ENCODE results near the gene KIF23.
"Not testable (repeated sequence)": the region's sequence is repeated elsewhere in the genome, so short reads cannot be mapped to it uniquely, and the experiment has no call there.

The KIF23 gene

DNA sequence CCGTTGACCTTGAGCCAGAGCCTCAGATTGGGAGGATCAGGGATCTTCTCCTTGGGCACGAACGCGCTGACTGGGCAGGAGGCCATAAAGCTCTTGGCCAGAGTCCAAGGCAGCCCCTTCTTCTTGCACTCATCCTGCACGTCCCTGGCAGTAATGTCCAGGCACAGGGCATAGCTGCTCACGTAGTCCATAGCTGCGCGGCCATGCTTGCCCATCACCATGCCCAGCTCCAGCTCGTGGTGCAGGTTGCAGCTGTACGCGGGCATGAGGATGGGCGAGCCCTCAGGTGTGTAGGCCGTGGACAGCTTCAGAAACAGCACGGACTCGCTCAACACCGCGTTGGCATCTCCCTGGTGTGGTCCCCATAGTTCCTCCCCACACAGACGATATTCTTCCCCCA, 20.5 kb downstream of the KIF23 start:
- DNase-seq (ENCODE audit: low read depth in 2 of 2) = no peak

DNA sequence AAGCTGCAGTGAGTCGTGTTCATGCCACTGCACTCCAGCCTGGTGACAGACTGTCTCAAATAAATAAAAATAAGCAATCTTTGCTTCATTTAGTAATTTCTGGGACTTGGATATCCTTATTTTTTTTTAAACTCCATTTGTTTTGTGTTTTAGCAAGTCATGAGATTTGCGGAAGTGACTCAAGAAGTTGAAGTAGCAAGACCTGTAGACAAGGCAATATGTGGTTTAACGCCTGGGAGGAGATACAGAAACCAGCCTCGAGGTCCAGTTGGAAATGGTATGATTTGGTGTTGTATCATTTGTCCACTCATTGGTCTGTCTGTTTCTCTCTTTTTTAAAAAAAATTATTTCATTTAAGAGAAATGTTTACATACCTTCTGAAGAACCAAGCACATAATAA, 21.8 kb downstream of the KIF23 start:
- DNase-seq (ENCODE audit: low read depth in 2 of 2) = no peak

DNA sequence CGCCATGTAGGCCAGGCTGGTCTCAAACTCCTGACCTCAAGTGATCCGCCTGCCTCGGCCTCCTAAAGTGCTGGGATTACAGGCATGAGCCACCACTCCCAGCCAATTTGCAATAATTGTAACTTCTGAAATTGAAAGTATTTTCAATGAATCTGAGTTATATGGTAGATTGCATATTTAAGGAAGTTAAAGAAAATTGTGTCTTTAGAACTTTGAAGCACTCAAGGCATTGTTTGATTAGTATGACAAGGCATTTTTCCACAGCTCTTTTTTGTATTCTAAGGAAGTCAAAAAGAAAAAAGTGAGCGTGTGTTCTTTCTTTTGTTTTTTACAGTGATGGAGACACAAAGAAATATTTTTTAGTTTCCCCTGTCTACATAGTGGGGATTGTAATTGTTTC, 22.8 kb downstream of the KIF23 start:
- DNase-seq (ENCODE audit: low read depth in 2 of 2) = no peak

DNA sequence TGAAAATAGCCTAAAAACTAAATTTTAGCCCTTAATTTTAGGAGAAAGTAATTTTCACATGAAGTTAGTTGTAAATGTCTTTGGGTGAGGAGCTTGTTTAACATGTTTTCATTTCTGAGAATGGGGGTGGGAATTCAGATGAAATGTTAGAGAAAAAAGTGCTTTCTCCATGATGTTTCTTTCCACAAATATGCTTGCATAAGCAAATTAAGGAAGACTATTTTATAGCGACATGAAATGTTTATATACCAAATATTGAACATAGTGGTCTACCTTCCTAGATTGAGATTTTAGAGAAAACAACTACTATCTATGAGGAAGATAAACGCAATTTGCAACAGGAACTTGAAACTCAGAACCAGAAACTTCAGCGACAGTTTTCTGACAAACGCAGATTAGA, 25.5 kb downstream of the KIF23 start:
- DNase-seq (ENCODE audit: low read depth in 2 of 2) = no peak

DNA sequence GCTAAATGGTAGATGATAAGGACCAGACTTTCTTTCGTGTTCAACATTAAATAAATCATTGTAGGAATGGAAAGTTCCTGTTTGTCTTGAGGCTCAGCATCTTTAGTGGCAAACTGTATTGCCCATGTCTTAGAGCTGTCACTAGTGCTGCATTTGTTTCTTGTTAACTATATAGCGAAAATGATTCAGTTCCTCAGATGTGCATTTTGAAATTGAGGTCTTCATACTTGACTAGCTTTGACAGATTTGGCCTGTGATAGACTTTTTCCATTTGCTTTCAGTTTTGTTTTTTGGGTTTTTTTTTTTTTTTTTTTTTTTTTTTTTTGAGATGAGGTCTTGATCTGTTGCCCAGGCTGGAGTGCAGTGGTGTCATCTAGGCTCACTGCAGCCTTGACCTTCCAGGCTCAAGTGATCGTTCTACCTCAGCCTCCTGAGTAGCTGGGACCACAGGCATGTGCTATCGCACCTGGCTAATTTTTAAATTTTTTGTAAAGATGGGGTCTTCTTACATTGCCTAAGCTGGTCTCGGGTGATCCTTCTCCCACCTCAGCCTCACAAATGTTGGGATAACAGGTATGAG, 29.0 kb downstream of the KIF23 start:
- DNase-seq (ENCODE audit: low read depth in 2 of 2) = no peak

DNA sequence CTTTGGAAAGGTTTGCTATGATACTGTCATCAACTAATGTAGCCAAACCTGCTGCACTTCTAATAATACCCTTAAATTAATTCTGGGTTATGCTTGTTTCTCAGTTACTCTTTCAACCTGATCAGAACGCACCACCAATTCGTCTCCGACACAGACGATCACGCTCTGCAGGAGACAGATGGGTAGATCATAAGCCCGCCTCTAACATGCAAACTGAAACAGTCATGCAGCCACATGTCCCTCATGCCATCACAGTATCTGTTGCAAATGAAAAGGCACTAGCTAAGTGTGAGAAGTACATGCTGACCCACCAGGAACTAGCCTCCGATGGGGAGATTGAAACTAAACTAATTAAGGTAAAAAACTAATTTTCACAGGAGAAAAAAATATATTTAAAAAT, 30.5 kb downstream of the KIF23 start:
- DNase-seq (ENCODE audit: low read depth in 2 of 2) = no peak

DNA sequence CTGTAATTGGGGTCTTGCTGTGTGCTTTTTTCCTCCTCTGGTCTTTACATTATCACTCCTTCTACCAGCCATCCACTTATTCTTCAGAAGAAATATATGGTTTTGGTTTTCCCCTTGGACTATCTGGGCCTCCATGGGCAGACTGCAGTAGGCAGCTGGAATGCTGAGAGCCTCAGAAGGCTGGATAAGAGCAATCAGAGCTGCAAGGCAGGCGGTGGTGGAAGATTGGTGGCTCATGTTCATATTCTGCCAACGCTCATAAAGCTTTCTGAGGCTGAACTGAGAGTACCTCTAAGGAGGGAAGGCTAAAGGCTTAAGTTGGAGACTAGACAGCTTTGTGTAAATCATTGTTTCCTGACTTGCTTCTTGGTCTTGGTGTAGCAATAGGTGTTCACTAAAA, 32.8 kb downstream of the KIF23 start:
- no peak for DNase-seq (ENCODE audit: low read depth in 2 of 2)

DNA sequence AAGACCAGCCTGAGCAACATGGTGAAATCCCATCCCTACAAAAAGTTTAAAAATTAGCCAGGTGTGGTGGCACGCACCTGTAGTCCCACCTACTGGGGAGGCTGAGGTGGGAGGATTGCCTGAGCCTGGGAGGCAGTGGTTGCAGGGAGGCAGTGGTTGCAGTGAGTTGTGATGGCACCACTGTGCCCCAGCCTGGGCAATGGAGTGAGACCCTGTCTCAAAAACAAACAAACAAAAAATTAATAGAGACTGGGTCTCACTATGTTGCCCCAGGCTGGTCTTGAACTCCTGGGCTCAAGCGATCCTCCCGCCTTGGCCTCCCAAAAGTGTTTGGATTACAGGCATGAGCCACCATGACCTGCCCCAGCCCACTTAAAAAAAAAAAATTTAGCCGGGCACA, 36.1 kb downstream of the KIF23 start:
- DNase-seq (ENCODE audit: low read depth in 2 of 2) = not testable (repeated sequence)

DNA sequence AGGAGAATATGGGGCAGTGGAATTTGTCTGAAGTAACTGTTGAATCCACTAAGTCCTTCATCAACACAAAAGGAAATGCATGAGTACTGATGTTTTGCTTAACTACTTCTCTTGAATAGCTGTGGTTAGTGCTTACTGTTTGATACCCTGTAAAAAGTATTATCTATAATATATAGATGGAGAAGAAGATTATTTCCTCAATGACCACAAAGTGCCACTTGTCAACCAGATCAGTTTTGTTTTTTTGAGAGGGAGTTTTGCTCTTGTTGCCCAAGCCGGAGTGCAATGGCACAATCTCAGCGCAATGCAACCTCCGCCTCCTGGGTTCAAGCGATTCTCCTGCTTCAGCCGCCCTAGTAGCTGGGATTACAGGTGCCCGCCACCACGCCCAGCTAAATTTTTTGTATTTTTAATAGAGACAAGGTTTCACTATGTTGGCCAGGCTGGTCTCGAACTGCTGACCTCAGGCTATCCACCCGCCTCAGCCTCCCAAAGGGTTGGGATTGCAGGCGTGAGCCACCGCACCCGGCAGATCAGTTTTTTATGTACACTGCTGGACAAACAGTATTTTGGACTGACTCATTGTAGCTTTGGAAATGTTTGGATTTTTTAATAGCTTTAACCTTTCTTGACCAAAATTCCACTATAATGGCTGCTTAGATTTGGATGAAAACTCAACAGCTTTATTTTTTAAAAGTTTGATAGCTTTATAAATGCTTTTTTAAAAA, 37.0 kb downstream of the KIF23 start:
- no peak for DNase-seq (ENCODE audit: low read depth in 2 of 2)

DNA sequence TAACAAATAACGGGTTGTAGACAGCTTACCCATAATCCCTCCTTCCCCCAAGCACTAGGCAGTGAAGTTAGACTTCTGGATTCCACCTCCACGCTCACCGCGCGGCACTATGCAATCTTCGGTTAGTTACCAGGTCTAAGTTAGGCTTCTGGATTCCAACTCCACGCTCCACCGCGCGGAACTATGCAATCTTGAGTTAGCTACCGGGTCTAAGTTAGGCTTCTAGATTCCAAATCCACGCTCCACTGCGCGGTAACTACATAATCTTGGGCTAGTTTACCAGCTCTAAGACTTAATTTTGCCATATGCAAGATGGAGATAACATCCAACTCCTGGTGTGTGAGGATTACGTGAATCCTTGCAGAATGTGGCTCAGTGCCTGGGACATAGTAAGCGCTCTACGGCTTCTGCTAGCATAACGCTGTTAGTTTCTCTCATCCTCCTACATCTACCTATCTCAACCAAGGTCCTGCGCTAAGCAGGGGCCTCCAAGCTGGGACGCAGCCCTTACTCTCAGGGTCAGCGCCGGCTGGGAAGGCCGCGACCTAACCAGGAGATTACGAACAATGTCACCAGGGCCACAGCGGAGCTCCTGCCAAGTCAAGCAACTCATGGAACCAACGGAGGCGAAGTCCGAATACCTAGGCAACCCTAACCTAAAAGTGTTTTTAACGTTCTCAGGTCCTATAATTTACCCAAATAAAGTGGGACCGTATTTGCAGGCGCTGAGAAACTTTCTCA, 38.0 kb downstream of the KIF23 start:
- no peak for DNase-seq (ENCODE audit: low read depth in 2 of 2)

DNA sequence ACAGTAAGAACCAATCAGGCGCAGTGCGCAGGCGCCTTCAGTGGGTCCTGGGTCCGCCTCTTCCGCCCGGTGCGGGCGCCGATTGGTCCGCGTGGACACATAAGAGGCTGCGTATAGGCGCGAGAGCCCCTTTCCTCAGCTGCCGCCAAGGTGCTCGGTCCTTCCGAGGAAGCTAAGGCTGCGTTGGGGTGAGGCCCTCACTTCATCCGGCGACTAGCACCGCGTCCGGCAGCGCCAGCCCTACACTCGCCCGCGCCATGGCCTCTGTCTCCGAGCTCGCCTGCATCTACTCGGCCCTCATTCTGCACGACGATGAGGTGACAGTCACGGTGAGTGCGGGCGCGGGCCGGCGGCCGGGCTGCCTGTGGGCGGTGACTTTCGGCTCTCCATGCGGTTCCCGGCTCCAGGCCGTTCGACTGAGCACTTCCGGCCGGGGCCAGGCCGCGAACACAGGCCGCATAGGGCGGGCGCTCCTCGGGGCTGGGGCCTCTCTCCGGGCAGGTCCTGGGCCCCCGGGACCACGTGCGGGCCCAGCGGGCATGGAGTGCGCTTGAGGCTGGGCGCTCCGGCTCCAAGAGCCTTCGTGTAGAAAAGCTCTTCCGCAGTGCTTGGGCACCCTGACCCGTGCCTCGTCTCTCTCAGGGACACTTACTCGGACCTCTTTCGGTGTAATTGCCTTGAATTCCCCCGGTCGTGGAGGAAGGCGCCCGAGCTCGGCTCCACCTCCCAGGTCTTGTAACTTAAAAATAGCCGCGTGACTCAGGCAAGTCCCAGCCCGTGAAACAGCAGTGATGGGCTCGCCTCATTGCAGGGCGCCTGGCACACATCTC, 38.8 kb downstream of the KIF23 start, which contains the start of gene RPLP1:
Gene RPLP1 (plus strand): TSS at position 127 of the 830 bp plus-strand sequence. CDS start 131 bp downstream, at position 258.
- peak; percentile 90 to 92 for DNase-seq (ENCODE audit: low read depth in 2 of 2)

DNA sequence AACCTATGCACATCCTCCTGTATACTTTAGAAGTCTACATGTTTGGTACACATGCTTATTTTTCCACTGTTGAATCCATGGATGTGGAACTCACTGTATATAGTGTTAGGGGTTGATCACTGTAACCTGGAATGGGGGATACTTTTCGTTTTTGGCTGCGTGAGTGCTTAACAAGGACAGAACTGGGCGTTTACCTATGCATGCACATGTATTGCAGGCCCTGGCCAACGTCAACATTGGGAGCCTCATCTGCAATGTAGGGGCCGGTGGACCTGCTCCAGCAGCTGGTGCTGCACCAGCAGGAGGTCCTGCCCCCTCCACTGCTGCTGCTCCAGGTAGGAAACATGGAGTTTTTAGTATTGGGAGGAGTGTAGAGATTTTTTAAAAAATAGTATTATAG, 40.8 kb downstream of the KIF23 start:
- DNase-seq (ENCODE audit: low read depth in 2 of 2) = no peak

DNA sequence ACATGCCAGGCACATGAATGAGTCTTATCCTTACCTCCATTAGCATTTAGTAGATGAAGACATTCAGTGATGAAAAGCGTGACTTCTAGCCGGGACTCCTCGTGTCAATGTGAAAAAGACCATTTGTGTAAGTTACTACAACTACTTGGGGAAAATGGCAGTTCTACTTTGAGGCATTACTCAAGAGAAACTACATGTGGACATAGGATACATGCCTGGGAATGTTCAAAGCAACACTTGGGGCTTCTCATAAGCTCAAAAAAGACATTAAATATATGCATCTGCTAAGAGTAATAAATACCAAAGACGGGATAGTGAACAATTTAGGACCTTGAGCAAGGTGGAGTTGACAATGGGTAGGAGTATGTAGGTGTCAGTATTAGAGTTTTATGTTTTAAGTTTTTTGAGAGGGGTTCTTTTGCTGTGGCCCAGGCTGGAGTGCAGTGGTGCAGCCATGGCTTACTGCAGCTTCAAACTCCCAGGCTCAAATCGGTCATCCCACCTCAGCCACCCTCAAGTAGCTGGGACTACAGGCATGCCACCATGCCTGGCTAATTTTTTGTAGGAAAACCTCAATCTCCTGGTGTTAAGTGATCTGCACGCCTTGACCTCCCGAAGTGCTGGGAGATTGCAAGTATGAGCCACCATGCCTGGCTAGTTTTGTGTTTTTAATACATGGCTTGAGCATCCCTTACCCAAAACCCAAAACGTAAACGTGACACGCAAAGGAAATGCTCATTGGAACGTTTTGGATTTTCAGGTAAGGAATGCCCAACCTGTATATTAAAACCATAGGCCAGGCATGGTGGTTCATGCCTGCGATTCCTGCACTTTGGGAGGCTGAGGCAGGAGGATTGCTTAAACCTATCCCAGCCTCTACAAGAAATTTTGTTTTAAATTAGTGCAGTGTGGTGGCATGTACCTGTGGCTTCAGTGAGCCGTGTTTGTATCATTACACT, 42.3 kb downstream of the KIF23 start:
- no peak for DNase-seq (ENCODE audit: low read depth in 2 of 2)

DNA sequence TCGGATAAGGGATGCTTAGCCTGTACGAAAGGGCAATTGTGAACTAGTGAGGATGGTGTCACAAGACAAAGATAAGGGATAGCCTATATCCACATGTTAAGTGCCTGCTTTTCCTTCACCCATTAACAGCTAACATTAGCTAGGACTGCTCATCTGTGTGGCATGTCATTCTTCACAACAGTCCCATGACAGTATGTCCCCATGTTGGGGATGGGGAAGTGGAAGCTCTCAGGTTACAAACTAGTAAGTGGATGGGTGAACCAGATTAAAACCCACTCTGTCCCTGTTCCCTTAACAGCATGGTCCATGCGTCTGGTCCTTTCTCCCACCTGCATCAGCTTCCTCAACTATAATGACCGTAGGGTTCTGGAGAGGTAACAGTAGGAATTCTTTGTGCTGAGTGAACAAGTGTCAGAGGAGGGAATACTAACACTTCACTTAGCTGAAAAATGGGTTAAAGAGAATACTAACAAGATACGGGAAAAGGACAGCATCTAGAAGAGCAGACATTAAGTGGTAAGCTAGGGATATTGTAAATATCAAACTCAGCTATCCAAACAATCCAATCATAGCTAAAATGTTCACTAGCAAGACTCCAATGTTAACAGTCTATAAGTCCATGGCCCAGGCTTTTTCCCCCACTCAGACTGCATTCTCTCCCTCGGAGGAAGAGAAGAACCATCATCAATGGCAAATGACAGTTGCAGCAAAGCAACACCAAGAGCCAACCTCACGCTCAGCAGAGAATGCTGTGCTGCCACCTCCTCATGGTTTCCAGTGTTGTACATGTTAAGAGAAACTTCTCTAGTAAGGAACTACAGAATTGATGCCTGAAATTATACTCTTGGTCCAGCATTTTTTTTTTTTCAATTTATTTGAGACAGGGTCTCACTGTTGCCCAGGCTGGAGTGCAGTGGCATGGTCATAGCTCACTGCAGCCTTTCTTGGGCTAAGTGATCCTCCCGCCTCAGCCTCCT, 43.4 kb downstream of the KIF23 start:
- DNase-seq (ENCODE audit: low read depth in 2 of 2) = no peak

DNA sequence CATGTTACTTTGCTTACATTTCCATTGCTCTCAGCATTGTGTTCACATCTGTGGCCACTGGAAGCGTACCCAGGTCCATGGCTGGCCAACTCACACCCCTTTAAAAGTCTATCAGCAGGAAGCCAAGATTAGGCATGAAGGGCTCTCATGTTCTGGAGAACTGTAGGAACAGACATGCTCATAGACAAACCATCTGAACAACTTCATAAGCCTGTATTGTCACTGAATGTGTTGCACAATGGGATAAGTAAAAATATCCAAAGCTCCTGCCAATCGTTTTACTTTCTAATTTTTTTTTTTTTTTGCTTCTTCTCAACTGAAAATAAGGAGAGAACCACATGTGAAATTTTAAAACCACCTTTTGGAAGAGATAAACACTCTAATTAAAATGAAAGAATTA, 44.9 kb downstream of the KIF23 start:
- no peak for DNase-seq (ENCODE audit: low read depth in 2 of 2)

DNA sequence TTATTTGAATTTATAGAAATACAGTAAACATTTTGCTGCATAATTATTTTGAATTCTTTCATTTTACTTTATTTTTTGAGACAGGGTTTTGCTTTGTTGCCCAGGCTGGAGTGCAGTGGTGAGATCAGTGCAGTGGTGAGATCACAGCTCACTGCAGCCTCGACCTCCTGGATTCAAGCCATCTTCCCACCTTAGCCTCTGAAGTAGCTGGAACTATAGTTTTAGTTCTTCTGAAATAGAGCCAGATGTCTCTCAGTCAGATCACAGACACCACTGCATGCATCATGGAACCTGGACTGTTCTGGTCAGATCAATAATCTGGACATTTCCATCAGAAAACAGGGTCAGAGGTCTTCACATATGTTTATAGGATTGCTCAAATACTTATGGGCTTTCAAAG, 46.3 kb downstream of the KIF23 start:
- no peak for DNase-seq (ENCODE audit: low read depth in 2 of 2)

DNA sequence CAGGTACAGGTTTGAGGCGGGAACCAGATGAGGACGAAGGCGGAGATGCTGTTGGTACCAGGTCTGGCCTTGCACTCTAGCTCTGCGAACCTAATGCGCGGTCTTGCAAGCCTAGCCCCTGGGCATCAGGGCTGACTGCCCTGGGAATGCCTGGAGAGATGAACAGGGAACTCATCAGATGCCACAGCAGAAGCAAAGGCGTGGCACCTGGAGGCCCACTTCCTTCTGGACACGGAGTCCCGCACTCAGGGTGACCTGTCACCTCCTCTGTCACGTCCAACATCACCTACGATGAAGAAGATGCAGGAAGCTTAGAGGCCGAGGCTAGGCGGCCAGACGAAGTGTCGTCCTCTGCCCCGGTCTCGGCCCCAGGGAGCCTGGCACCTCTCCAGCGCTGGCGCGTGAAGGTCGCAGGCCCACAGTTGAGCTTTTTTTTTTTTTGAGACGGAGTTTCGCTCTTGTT, 47.9 kb downstream of the KIF23 start:
- DNase-seq (ENCODE audit: low read depth in 2 of 2) = no peak

DNA sequence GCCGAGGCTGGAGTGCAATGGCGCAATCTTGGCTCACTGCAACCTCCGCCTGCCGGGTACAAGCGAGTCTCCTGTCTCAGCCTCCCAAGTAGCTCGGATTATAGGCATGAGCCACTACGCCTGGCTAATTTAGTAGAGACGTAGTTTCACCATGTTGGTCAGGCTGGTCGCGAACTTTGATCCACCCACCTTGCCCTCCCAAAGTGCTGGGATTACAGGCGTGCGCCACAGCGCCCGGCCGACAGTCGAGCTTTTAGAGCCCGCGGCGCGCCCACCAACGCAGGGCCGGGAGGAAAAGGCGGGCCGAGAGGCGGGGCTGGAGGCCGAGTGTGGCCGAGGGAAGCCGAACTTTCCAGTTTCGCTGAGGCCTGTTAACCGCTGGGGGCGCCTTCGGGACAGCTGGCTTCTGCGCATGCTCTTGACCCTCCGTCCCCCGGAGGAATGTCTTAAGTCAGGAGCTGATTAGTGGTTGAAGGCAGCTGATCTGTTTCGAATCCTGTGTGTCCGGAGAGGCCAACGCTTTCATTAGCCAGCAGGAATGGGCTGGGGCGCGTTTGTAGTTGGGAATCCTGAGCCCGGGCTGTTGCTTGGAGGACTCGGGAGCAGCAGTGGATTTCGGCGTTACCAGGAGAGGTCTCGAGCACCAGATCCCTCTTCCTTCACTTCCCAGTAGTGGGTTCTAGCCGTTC, 48.5 kb downstream of the KIF23 start:
- peak; percentile 87 to 89 for DNase-seq (ENCODE audit: low read depth in 2 of 2)

DNA sequence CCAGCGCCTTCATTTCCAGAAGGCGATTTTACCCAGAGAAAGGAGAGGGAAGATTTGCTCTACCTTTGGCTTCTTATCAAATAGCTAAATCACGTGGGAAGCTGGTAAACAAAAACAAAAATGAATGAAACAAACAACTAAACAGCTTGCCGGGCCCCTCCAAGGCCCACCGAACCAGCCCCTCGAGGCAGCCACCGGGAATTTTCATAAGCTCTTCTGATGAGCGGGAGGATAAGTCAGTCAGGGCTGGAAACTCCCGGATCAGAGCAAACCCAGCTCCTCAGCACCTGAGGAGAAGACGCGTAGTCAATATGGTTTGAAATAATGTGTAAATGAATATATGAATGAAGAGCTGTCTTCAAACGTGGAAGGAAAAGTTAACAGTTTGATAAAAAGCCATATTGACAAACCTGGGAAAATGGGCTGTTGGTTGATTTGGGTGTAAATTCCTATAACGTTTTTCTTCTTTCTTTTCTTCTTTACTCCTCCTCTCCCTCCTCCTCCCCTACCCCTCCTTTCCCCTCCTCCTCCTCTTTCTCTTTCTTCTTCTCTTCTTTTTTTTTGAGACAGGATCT, 49.1 kb downstream of the KIF23 start:
- DNase-seq (ENCODE audit: low read depth in 2 of 2) = no peak

All from stimulated activated CD8-positive, alpha-beta memory T cell treated with anti-CD3 and anti-CD28 coated beads, Interleukin-7, amount 100 ng/mL, for 4 hours (primary cell).